IMR-90 (cell line): Measurements from ENCODE around the gene MX1. TPM values are rescaled to one million over a fixed set of nuclear protein-coding genes. Genes with fewer than 3 reads are reported as not detected.

ENCODE experiments used
- ATAC-seq: fragments of 200-7000 bp; cut with Tn5 transposase; 2 replicates; pipeline ENCODE4 v1.9.1; 2020; ENCODE audit warnings: low read depth, mild to moderate bottlenecking, moderate library complexity
- BruUV-seq: library from RNA; stranded (reverse); fragments of 400-500 nt; replicated peaks from 2 replicates; lab custom pipeline; 2021; lab: Mats Ljungman, UMichigan
- CTCF ChIA-PET: fragments of 300-600 bp; formaldehyde crosslinking; extraction: SDS; loops from one replicate; lab custom pipeline; 2021; ENCODE audit warnings: antibody characterized with exemption; lab: Yijun Ruan, JAX
- POLR2A ChIA-PET: fragments of 300-600 bp; sonication (Branson Sonifier 250); formaldehyde crosslinking; loops from one replicate; lab custom pipeline; 2022; ENCODE audit warnings: antibody characterized with exemption; ENCODE audit not compliant: unreplicated experiment; lab: Charles Lee
- DNase-seq: peaks from one replicate; pipeline ENCODE4 v3.0.0; 2013
- H2AFZ ChIP-seq: replicated peaks from 2 replicates; pipeline ENCODE3; 2013; ENCODE audit warnings: low read length, mild to moderate bottlenecking; ENCODE audit not compliant: poor library complexity
- H2AK5ac ChIP-seq: 2 replicates; pipeline ENCODE4 v1.6.1; 2013; ENCODE audit warnings: low read depth, low read length, inconsistent platforms
- H2AK9ac ChIP-seq: replicated peaks from 2 replicates; pipeline ENCODE3; 2013; ENCODE audit warnings: mild to moderate bottlenecking, low read depth, low read length, moderate library complexity; ENCODE audit not compliant: poor library complexity
- H2BK120ac ChIP-seq: 2 replicates; pipeline ENCODE4 v1.6.1; 2013; ENCODE audit warnings: low read depth, low read length, inconsistent platforms
- H2BK15ac ChIP-seq: 3 replicates; pipeline ENCODE4 v1.6.1; 2013; ENCODE audit warnings: low read depth, low read length, inconsistent platforms
- H2BK20ac ChIP-seq: 2 replicates; pipeline ENCODE4 v1.6.1; 2013; ENCODE audit warnings: low read depth, mild to moderate bottlenecking, inconsistent platforms, low read length, moderate library complexity
- H2BK5ac ChIP-seq: 2 replicates; pipeline ENCODE4 v1.6.1; 2013; ENCODE audit warnings: mild to moderate bottlenecking, low read depth, low read length, inconsistent platforms; ENCODE audit not compliant: poor library complexity, severe bottlenecking
- H3K14ac ChIP-seq: replicated peaks from 2 replicates; pipeline ENCODE4 v1.6.1; 2013; ENCODE audit warnings: low read depth, low read length, inconsistent platforms
- H3K18ac ChIP-seq: 2 replicates; pipeline ENCODE4 v1.6.1; 2013; ENCODE audit warnings: low read depth, low read length, control low read depth
- H3K23ac ChIP-seq: 2 replicates; pipeline ENCODE4 v1.6.1; 2013; ENCODE audit warnings: low read depth, low read length, inconsistent platforms
- H3K27ac ChIP-seq: 2 replicates; pipeline ENCODE4 v1.5.1; 2013; ENCODE audit warnings: mild to moderate bottlenecking, control low read depth, low read length; ENCODE audit not compliant: insufficient read depth
- H3K27me3 ChIP-seq: 2 replicates; pipeline ENCODE4 v1.6.1; 2013; ENCODE audit warnings: low read length; ENCODE audit not compliant: control insufficient read depth, insufficient read depth
- H3K36me3 ChIP-seq: 2 replicates; pipeline ENCODE4 v1.6.1; 2013; ENCODE audit warnings: low read length, mixed read lengths; ENCODE audit not compliant: control insufficient read depth, insufficient read depth
- H3K4ac ChIP-seq: 2 replicates; pipeline ENCODE4 v1.6.1; 2013; ENCODE audit warnings: low read depth, low read length, inconsistent platforms
- H3K4me1 ChIP-seq: 2 replicates; pipeline ENCODE4 v1.6.1; 2013; ENCODE audit warnings: low read length, mixed read lengths; ENCODE audit not compliant: control insufficient read depth, insufficient read depth
- H3K4me2 ChIP-seq: 2 replicates; pipeline ENCODE4 v1.6.1; 2013; ENCODE audit warnings: low read depth, mild to moderate bottlenecking, control low read depth, low read length, moderate library complexity
- H3K4me3 ChIP-seq: 2 replicates; pipeline ENCODE4 v1.5.1; 2013; ENCODE audit warnings: low read depth, mild to moderate bottlenecking, control low read depth, low read length, moderate library complexity; ENCODE audit not compliant: insufficient read depth
- H3K56ac ChIP-seq: 2 replicates; pipeline ENCODE4 v1.6.1; 2013; ENCODE audit warnings: low read length, inconsistent platforms; ENCODE audit not compliant: insufficient read depth; ENCODE audit errors: extremely low read depth
- H3K79me1 ChIP-seq, 2 experiments: 2 replicates each; pipeline ENCODE4 v1.6.1; 2013; ENCODE audit warnings: low read length in 2 of 2, inconsistent platforms in 1 of 2, low read depth in 1 of 2
- H3K9ac ChIP-seq: 2 replicates; pipeline ENCODE4 v1.6.1; 2013; ENCODE audit warnings: low read depth, low read length, control low read depth
- H3K9me1 ChIP-seq: 2 replicates; pipeline ENCODE4 v1.6.1; 2013; ENCODE audit warnings: low read length, inconsistent platforms; ENCODE audit not compliant: insufficient read depth
- H3K9me3 ChIP-seq: 2 replicates; pipeline ENCODE4 v1.6.1; 2013; ENCODE audit warnings: low read length; ENCODE audit not compliant: control insufficient read depth, insufficient read depth
- H4K20me1 ChIP-seq: 2 replicates; pipeline ENCODE4 v1.6.1; 2013; ENCODE audit warnings: low read length, inconsistent platforms; ENCODE audit not compliant: insufficient read depth
- H4K5ac ChIP-seq: 2 replicates; pipeline ENCODE4 v1.6.1; 2013; ENCODE audit warnings: mild to moderate bottlenecking, low read depth, low read length, control low read depth
- H4K8ac ChIP-seq, 2 experiments: 2 replicates each; pipeline ENCODE4 v1.6.1; 2013; ENCODE audit warnings: low read depth in 2 of 2, low read length in 2 of 2, control low read depth in 1 of 2, inconsistent platforms in 1 of 2
- H4K91ac ChIP-seq: 2 replicates; pipeline ENCODE4 v1.6.1; 2013; ENCODE audit warnings: low read depth, low read length, inconsistent platforms; ENCODE audit not compliant: insufficient read depth
- BHLHE40 ChIP-seq: fragments of 150-350 bp; IDR thresholded peaks from 2 replicates; pipeline ENCODE4 v1.6.1; 2016; ENCODE audit warnings: mild to moderate bottlenecking, low read depth, low read length
- CHD1 ChIP-seq: IDR thresholded peaks from 2 replicates; pipeline ENCODE4 v1.6.1; 2012; ENCODE audit warnings: low read depth, low read length, improper control_type of control experiment
- FOS ChIP-seq: fragments of 150-350 bp; IDR thresholded peaks from 2 replicates; pipeline ENCODE4 v1.6.1; 2016; ENCODE audit warnings: low read depth, low read length
- MAFK ChIP-seq: IDR thresholded peaks from 2 replicates; pipeline ENCODE4 v1.6.1; 2012; ENCODE audit warnings: low read depth, low read length, improper control_type of control experiment
- MAZ ChIP-seq: IDR thresholded peaks from 2 replicates; pipeline ENCODE4 v1.6.1; 2012; ENCODE audit warnings: low read depth, mild to moderate bottlenecking, low read length, improper control_type of control experiment, moderate library complexity, borderline replicate concordance
- MXI1 ChIP-seq: IDR thresholded peaks from 2 replicates; pipeline ENCODE4 v1.6.1; 2012; ENCODE audit warnings: low read depth, mild to moderate bottlenecking, low read length, moderate library complexity, borderline replicate concordance
- POLR2A ChIP-seq: IDR thresholded peaks from 2 replicates; pipeline ENCODE4 v1.6.1; 2012; ENCODE audit warnings: mild to moderate bottlenecking, low read depth, low read length
- RAD21 ChIP-seq: IDR thresholded peaks from 2 replicates; pipeline ENCODE4 v1.6.1; 2012; ENCODE audit warnings: low read length, improper control_type of control experiment
- RCOR1 ChIP-seq: IDR thresholded peaks from 2 replicates; pipeline ENCODE4 v1.6.1; 2012; ENCODE audit warnings: mild to moderate bottlenecking, low read length, improper control_type of control experiment; ENCODE audit not compliant: insufficient replicate concordance
- RFX5 ChIP-seq: IDR thresholded peaks from 2 replicates; pipeline ENCODE4 v1.8.0; 2012; ENCODE audit warnings: low read depth, mild to moderate bottlenecking, low read length, moderate library complexity
- SMC3 ChIP-seq: fragments of 150-350 bp; IDR thresholded peaks from 2 replicates; pipeline ENCODE4 v1.6.1; 2016; ENCODE audit warnings: low read depth, mild to moderate bottlenecking, antibody characterized with exemption, low read length, moderate library complexity
- WGBS, 2 experiments: methylation state at CpG; one replicate each; pipeline versions ENCODE4 v1.1.5 to v1.1.7; 2013; ENCODE audit warnings: missing lambda C conversion rate in 2 of 2; ENCODE audit not compliant: insufficient read length in 1 of 2; ENCODE audit errors: extremely low coverage in 2 of 2; 5-methylcytosine and 5-hydroxymethylcytosine counted together
- dilution Hi-C: fragments of 300-500 bp; cut with HindIII; formaldehyde crosslinking; loops from one replicate; pipeline ENCODE4 v1.14.3; 2018; ENCODE audit warnings: low sequenced_read_pairs; ENCODE audit not compliant: unreplicated experiment
- in situ Hi-C: fragments of 300-500 bp; cut with MboI; formaldehyde crosslinking; loops from 3 replicates; pipeline ENCODE4 v1.14.3; 2019; ENCODE audit warnings: low sequenced_read_pairs, inconsistent platforms, mixed read lengths
- intact Hi-C: fragments of 100-400 bp; cut with micrococcal nuclease; formaldehyde crosslinking; loops from 2 replicates; pipeline ENCODE4 v1.10.0; 2022
- polyA plus RNA-seq, 3 experiments: library from polyadenylated mRNA; depleted of rRNA; stranded (reverse); fragments of >200 nt; gene quantifications; 2 replicates each; pipeline ENCODE4 v1.2.3, GENCODE V29; 2012; ENCODE audit warnings: low replicate concordance in 1 of 3
- total RNA-seq: library from RNA; depleted of rRNA; stranded (reverse); fragments of >200 nt; gene quantifications from 2 replicates; pipeline ENCODE4 v1.2.3, GENCODE V29; 2012
- TF ChIP-seq, protein P1 (sequence below): fragments of 150-350 bp; IDR thresholded peaks from 2 replicates; pipeline ENCODE4 v1.6.1; 2016; ENCODE audit warnings: low read depth, mild to moderate bottlenecking, low read length, moderate library complexity, borderline replicate concordance
- TF ChIP-seq, protein P2 (sequence below): fragments of 150-350 bp; IDR thresholded peaks from 2 replicates; pipeline ENCODE4 v1.6.1; 2017; ENCODE audit warnings: mild to moderate bottlenecking, antibody characterized with exemption, low read length, low read depth

Gene MX1
- total and polyA plus RNA-seq, 2 of the 4 experiments (the other 2 are of a cell fraction) = 1.0 to 2.5 TPM

DNA sequence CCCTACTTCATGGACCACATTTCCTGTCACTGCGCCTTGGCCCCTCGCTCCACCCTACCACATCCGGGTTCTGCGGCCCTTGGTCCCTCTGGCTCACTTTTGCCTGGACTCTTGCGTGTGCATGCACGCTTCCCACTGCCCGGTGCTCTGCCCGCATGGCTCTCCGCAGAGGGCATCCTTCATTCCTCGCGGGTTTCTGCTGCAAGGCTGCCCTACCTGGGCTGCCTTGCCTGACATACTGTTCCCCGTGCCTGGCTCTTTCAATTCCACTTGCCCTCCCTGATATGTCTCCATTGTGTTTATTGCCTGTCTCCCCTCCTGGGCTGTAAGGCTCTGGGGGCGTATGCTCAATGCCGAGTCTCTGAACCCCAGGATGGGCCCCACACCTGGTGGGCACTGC lies 37.8 kb upstream of the MX1 start:
- no peak overlapping the region for H3K56ac ChIP-seq
- H3K23ac ChIP-seq = no peak overlapping the region
- ChIA-PET CTCF (no interaction called here), POLR2A (no interaction called here)
- BruUV-seq = no TSS peak
- no peaks in the 10 kb centered on the region for H3K79me1 ChIP-seq
- H3K9me1 ChIP-seq = no peaks in the 10 kb centered on the region
- no peak overlapping the region for H3K27ac ChIP-seq
- H3K27me3 ChIP-seq = no peaks in the 10 kb centered on the region; the same call in 1 of the 2 replicates
- H4K20me1 ChIP-seq = no peaks in the 10 kb centered on the region
- H2AK5ac ChIP-seq = no peak overlapping the region
- no peaks in the 10 kb centered on the region for H3K9me3 ChIP-seq
- ATAC-seq = no peak
- H2AFZ ChIP-seq = no peak overlapping the region
- no peak overlapping the region for H3K4me2 ChIP-seq
- no peak overlapping the region for H3K4me3 ChIP-seq
- no peak overlapping the region for H2BK5ac ChIP-seq
- DNase-seq = no peak
- no peaks in the 10 kb centered on the region for H3K4me1 ChIP-seq
- intact Hi-C loops = no loop called here
- no peak overlapping the region for H3K18ac ChIP-seq
- dilution Hi-C loops = no loop called here
- H2BK120ac ChIP-seq = no peak overlapping the region
- no peak overlapping the region for H2BK15ac ChIP-seq
- H2BK20ac ChIP-seq = no peak overlapping the region
- 87% methylated on average over 8 of the region's 14 CpGs; no CpG with 5 or more reads in 1 of the 2 experiments for WGBS, 2 experiments
- no peak overlapping the region for H2AK9ac ChIP-seq
- no peak overlapping the region for H3K9ac ChIP-seq
- in situ Hi-C loops = no loop called here
- no peak overlapping the region for H4K5ac ChIP-seq
- no peak overlapping the region for H3K14ac ChIP-seq
- TF ChIP-seq MXI1 (no peak), SMC3 (no peak), BHLHE40 (no peak), FOS (no peak), RAD21 (no peak), MAZ (no peak), POLR2A (no peak), RFX5 (no peak), RCOR1 (no peak), MAFK (no peak), CHD1 (no peak)
- TF ChIP-seq, protein P1, sequence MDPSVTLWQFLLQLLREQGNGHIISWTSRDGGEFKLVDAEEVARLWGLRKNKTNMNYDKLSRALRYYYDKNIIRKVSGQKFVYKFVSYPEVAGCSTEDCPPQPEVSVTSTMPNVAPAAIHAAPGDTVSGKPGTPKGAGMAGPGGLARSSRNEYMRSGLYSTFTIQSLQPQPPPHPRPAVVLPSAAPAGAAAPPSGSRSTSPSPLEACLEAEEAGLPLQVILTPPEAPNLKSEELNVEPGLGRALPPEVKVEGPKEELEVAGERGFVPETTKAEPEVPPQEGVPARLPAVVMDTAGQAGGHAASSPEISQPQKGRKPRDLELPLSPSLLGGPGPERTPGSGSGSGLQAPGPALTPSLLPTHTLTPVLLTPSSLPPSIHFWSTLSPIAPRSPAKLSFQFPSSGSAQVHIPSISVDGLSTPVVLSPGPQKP = no peak
- TF ChIP-seq, protein P2, sequence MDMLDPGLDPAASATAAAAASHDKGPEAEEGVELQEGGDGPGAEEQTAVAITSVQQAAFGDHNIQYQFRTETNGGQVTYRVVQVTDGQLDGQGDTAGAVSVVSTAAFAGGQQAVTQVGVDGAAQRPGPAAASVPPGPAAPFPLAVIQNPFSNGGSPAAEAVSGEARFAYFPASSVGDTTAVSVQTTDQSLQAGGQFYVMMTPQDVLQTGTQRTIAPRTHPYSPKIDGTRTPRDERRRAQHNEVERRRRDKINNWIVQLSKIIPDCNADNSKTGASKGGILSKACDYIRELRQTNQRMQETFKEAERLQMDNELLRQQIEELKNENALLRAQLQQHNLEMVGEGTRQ = no peak
- no peak overlapping the region for H4K8ac ChIP-seq
- no peak overlapping the region for H3K4ac ChIP-seq
- H3K36me3 ChIP-seq = no peaks in the 10 kb centered on the region
- no peak overlapping the region for H4K91ac ChIP-seq
